HepG2 (cell line): ENCODE measurements around the gene CREM. TPM values are rescaled to one million over a fixed set of nuclear protein-coding genes. Genes with fewer than 3 reads are reported as not detected.

Experiments
- ARNT2 ChIP-seq: sonication (generic); formaldehyde crosslinking; IDR thresholded peaks from 2 replicates; pipeline ENCODE4 v1.8.0; 2022; ENCODE audit warnings: mild to moderate bottlenecking, low read depth, missing genetic modification reagents, moderate library complexity
- CREB1 ChIP-seq, 2 experiments: fragments of 450-650 bp in 1 of 2; IDR thresholded peaks; 2 replicates each; pipeline ENCODE4 v1.6.1; 2016 to 2017; ENCODE audit warnings: control low read depth in 1 of 2, mild to moderate bottlenecking in 1 of 2, missing compliant biosample characterization in 1 of 2, missing genetic modification characterization in 1 of 2
- HNF4A ChIP-seq: sonication (generic); formaldehyde crosslinking; IDR thresholded peaks from 2 replicates; pipeline ENCODE4 v1.4.0; 2020; ENCODE audit warnings: missing genetic modification reagents
- HNF4G ChIP-seq, 2 experiments: sonication (generic) in 1 of 2; formaldehyde crosslinking in 1 of 2; IDR thresholded peaks; 2 replicates each; pipeline versions ENCODE4 v1.4.0 to v1.6.1; 2011 to 2020; ENCODE audit warnings: borderline replicate concordance in 2 of 2, low read depth in 2 of 2, mild to moderate bottlenecking in 2 of 2, low read length in 1 of 2, missing genetic modification reagents in 1 of 2, moderate library complexity in 1 of 2
- MIXL1 ChIP-seq: IDR thresholded peaks from 2 replicates; pipeline ENCODE4 v1.6.1; 2016
- NCOR1 ChIP-seq: fragments of 200-600 bp; sonication (generic); IDR thresholded peaks from 2 replicates; pipeline ENCODE4 v1.7.0; 2017; ENCODE audit warnings: antibody characterized with exemption, low read length, borderline replicate concordance
- SOX13 ChIP-seq, 3 experiments: fragments of 450-650 bp in 1 of 3; sonication (generic) in 1 of 3; formaldehyde crosslinking in 1 of 3; IDR thresholded peaks in 2 of 3; conservative IDR thresholded peaks in 1 of 3; 2 replicates each; pipeline versions ENCODE4 v1.5.0 to v1.6.1; 2016 to 2020; ENCODE audit warnings: antibody characterized with exemption in 1 of 3, mild to moderate bottlenecking in 1 of 3, missing compliant biosample characterization in 1 of 3, missing genetic modification reagents in 1 of 3, moderate library complexity in 1 of 3
- SOX6 ChIP-seq, 2 experiments: fragments of 450-650 bp in 1 of 2; sonication (generic) in 1 of 2; formaldehyde crosslinking in 1 of 2; IDR thresholded peaks; 2 replicates each; pipeline versions ENCODE4 v1.4.0 to v1.6.1; 2017 to 2020; ENCODE audit warnings: antibody characterized with exemption in 1 of 2, mild to moderate bottlenecking in 1 of 2, missing genetic modification reagents in 1 of 2
- TEAD3 ChIP-seq: optimal IDR thresholded peaks from 2 replicates; pipeline ENCODE3; 2016; ENCODE audit warnings: borderline replicate concordance
- ZNF572 ChIP-seq: sonication (generic); formaldehyde crosslinking; IDR thresholded peaks from 2 replicates; pipeline ENCODE4 v1.5.1; 2020; ENCODE audit warnings: mild to moderate bottlenecking, missing genetic modification reagents
- polyA plus RNA-seq, 8 experiments: library from polyadenylated mRNA; depleted of rRNA in 3 of 8; stranded (reverse) in 7 of 8; unstranded in 1 of 8; fragments of >200 nt; fragmentation: Illumina TruSeq in 4 of 8; extraction: Trizol in 4 of 8; gene quantifications; 2 replicates each; pipeline versions ENCODE4 v1.2.1 to v1.2.3, GENCODE V29; 2011 to 2016; ENCODE audit warnings: low read depth in 4 of 8, missing spikeins in 1 of 8, mixed read lengths in 1 of 8; ENCODE audit not compliant: insufficient read depth in 1 of 8
- total RNA-seq, 5 experiments: library from RNA; depleted of rRNA; stranded (reverse); fragments of >200 nt; fragmentation: Illumina TruSeq; extraction: Trizol; gene quantifications; 2 replicates each; pipeline ENCODE4 v1.2.3, GENCODE V29; 2016; ENCODE audit warnings: low read depth in 1 of 5
- TF ChIP-seq, protein P1 (sequence below): sonication (generic); formaldehyde crosslinking; conservative IDR thresholded peaks from 2 replicates; pipeline ENCODE4 v1.4.0; 2020; ENCODE audit warnings: missing genetic modification reagents
- TF ChIP-seq, protein P2 (sequence below): sonication (generic); IDR thresholded peaks from 2 replicates; pipeline ENCODE4 v1.6.1; 2016; ENCODE audit warnings: low read depth, borderline replicate concordance
- TF ChIP-seq, protein P3 (sequence below): sonication (generic); formaldehyde crosslinking; IDR thresholded peaks from 2 replicates; pipeline ENCODE4 v1.4.0; 2020; ENCODE audit warnings: missing genetic modification reagents
- TF ChIP-seq, protein P4 (sequence below): IDR thresholded peaks from 2 replicates; pipeline ENCODE4 v1.6.1; 2016
- TF ChIP-seq, protein P5 (sequence below): sonication (generic); formaldehyde crosslinking; IDR thresholded peaks from 2 replicates; pipeline ENCODE4 v1.4.0; 2020; ENCODE audit warnings: mild to moderate bottlenecking, missing genetic modification reagents

Gene CREM
- total and polyA plus RNA-seq, 2 of the 13 experiments (the other 11 are each of a cell fraction or from before 2014, with no cell fraction given) = 21.3 to 25.4 TPM

DNA sequence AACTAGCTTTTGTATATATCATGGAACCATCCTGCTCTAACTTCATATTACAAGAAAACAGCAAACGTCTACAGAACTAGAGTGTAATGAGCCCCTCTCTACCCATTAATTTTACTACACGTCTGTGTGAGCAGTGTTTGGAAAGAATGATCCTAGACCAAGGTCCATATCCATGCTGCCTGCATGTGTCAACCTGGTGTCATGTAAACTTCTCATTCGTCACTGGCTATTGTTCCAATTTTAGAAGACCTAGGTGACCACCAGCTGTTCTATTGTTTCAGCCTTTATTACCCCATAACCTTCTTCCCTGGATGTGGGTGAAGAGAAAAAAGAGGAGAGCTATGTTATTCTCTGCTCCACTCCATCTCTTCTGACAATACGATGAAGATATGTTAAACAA is 77.1 kb downstream of the CREM start (continued):
- TF ChIP-seq, protein P1, sequence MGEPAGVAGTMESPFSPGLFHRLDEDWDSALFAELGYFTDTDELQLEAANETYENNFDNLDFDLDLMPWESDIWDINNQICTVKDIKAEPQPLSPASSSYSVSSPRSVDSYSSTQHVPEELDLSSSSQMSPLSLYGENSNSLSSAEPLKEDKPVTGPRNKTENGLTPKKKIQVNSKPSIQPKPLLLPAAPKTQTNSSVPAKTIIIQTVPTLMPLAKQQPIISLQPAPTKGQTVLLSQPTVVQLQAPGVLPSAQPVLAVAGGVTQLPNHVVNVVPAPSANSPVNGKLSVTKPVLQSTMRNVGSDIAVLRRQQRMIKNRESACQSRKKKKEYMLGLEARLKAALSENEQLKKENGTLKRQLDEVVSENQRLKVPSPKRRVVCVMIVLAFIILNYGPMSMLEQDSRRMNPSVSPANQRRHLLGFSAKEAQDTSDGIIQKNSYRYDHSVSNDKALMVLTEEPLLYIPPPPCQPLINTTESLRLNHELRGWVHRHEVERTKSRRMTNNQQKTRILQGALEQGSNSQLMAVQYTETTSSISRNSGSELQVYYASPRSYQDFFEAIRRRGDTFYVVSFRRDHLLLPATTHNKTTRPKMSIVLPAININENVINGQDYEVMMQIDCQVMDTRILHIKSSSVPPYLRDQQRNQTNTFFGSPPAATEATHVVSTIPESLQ (CRISPR knock-in tag) = no peak
- TF ChIP-seq ARNT2 = no peak
- TF ChIP-seq HNF4A = peak; percentile 69
- TF ChIP-seq, protein P2, sequence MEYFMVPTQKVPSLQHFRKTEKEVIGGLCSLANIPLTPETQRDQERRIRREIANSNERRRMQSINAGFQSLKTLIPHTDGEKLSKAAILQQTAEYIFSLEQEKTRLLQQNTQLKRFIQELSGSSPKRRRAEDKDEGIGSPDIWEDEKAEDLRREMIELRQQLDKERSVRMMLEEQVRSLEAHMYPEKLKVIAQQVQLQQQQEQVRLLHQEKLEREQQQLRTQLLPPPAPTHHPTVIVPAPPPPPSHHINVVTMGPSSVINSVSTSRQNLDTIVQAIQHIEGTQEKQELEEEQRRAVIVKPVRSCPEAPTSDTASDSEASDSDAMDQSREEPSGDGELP = peak; percentile 83
- TF ChIP-seq, protein P3, sequence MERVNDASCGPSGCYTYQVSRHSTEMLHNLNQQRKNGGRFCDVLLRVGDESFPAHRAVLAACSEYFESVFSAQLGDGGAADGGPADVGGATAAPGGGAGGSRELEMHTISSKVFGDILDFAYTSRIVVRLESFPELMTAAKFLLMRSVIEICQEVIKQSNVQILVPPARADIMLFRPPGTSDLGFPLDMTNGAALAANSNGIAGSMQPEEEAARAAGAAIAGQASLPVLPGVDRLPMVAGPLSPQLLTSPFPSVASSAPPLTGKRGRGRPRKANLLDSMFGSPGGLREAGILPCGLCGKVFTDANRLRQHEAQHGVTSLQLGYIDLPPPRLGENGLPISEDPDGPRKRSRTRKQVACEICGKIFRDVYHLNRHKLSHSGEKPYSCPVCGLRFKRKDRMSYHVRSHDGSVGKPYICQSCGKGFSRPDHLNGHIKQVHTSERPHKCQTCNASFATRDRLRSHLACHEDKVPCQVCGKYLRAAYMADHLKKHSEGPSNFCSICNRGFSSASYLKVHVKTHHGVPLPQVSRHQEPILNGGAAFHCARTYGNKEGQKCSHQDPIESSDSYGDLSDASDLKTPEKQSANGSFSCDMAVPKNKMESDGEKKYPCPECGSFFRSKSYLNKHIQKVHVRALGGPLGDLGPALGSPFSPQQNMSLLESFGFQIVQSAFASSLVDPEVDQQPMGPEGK (CRISPR knock-in tag) = no peak
- TF ChIP-seq, protein P4, sequence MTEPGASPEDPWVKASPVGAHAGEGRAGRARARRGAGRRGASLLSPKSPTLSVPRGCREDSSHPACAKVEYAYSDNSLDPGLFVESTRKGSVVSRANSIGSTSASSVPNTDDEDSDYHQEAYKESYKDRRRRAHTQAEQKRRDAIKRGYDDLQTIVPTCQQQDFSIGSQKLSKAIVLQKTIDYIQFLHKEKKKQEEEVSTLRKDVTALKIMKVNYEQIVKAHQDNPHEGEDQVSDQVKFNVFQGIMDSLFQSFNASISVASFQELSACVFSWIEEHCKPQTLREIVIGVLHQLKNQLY (CRISPR knock-in tag) = peak; percentile 65; the same call in 1 of the 2 replicates
- peak; percentile 27; the same call in 1 of the 2 replicates for TF ChIP-seq NCOR1
- no peak for TF ChIP-seq SOX6 (IDR thresholded peaks at IDR 0.05)
- TF ChIP-seq SOX6 (CRISPR knock-in tag; IDR thresholded peaks at IDR 0.05) = peak; percentile 90
- TF ChIP-seq SOX13 (IDR thresholded peaks at IDR 0.05) = peak; percentile 86
- peak in 1 of 2 experiments; percentile 95; a peak in 2 of 4 replicates for TF ChIP-seq SOX13 (CRISPR knock-in tag; conservative IDR thresholded peaks at IDR 0.05 in 1 of 2, IDR thresholded peaks at IDR 0.05 in 1 of 2)
- peak; percentile 27; the same call in 1 of the 2 replicates for TF ChIP-seq HNF4G (IDR thresholded peaks at IDR 0.05; ENCODE audit: borderline replicate concordance, low read depth, low read length)
- no peak for TF ChIP-seq HNF4G (CRISPR knock-in tag; IDR thresholded peaks at IDR 0.05; ENCODE audit: borderline replicate concordance, low read depth)
- TF ChIP-seq ZNF572 (CRISPR knock-in tag) = no peak
- peak; percentile 42; the same call in 1 of the 2 replicates for TF ChIP-seq MIXL1
- TF ChIP-seq, protein P5, sequence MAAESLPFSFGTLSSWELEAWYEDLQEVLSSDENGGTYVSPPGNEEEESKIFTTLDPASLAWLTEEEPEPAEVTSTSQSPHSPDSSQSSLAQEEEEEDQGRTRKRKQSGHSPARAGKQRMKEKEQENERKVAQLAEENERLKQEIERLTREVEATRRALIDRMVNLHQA = no peak
- peak; percentile 43 for TF ChIP-seq CREB1 (IDR thresholded peaks at IDR 0.05)
- TF ChIP-seq CREB1 (CRISPR knock-in tag; IDR thresholded peaks at IDR 0.05) = no peak
- TF ChIP-seq TEAD3 (CRISPR knock-in tag) = peak; percentile 25
